Caco-2 (cell line): Measurements from ENCODE around the gene UBE2V1. TPM values are rescaled to one million over a fixed set of nuclear protein-coding genes. Genes with fewer than 3 reads are reported as not detected.

Experiments used
- BruUV-seq: library from RNA; stranded (reverse); fragments of 400-500 nt; replicated peaks from 2 replicates; lab custom pipeline; 2021; lab: Mats Ljungman, UMichigan
- CTCF ChIA-PET: fragments of 300-600 bp; sonication (Branson Sonifier 250); formaldehyde crosslinking; loops from one replicate; lab custom pipeline; 2022; ENCODE audit warnings: antibody characterized with exemption; lab: Charles Lee
- POLR2A ChIA-PET: fragments of 300-600 bp; sonication (Branson Sonifier 250); formaldehyde crosslinking; loops from one replicate; lab custom pipeline; 2022; ENCODE audit warnings: antibody characterized with exemption; lab: Charles Lee
- DNase-seq, 2 experiments: peaks; one replicate each; pipeline versions ENCODE4 v3.0.0 to v3.0.0-alpha.2; 2020 to 2022
- H3K27me3 ChIP-seq: replicated peaks from 2 replicates; pipeline ENCODE4 v1.6.0; 2011; ENCODE audit warnings: low read length; ENCODE audit not compliant: control insufficient read depth, insufficient read depth
- H3K36me3 ChIP-seq: 2 replicates; pipeline ENCODE4 v1.5.1; 2011; ENCODE audit warnings: low read length; ENCODE audit not compliant: control insufficient read depth, insufficient read depth
- H3K4me1 ChIP-seq: fragments of 250-450 bp; sonication (Bioruptor Pico); 2 replicates; pipeline ENCODE4 v1.5.1; 2020; ENCODE audit warnings: mild to moderate bottlenecking
- H3K4me3 ChIP-seq: 2 replicates; pipeline ENCODE4 v1.5.1; 2011; ENCODE audit warnings: low read depth, mild to moderate bottlenecking, control low read depth, low read length
- H3K9me3 ChIP-seq: fragments of 250-450 bp; sonication (Bioruptor Pico); 2 replicates; pipeline ENCODE4 v1.5.1; 2020; ENCODE audit warnings: mild to moderate bottlenecking, moderate library complexity
- H3K27ac Mint-ChIP-seq: one replicate; pipeline ENCODE4 v1.8.0; 2022; ENCODE audit warnings: mixed read lengths; ENCODE audit not compliant: unreplicated experiment
- H3K27me3 Mint-ChIP-seq: one replicate; pipeline ENCODE4 v1.8.0; 2022; ENCODE audit warnings: mixed read lengths; ENCODE audit not compliant: insufficient read depth, unreplicated experiment
- H3K36me3 Mint-ChIP-seq: one replicate; pipeline ENCODE4 v1.8.0; 2022; ENCODE audit warnings: mild to moderate bottlenecking, mixed read lengths; ENCODE audit not compliant: insufficient read depth, unreplicated experiment
- H3K4me1 Mint-ChIP-seq: one replicate; pipeline ENCODE4 v1.8.0; 2022; ENCODE audit warnings: low read depth, mixed read lengths; ENCODE audit not compliant: unreplicated experiment
- H3K4me3 Mint-ChIP-seq: one replicate; pipeline ENCODE4 v1.8.0; 2022; ENCODE audit warnings: mild to moderate bottlenecking, moderate library complexity, mixed read lengths; ENCODE audit not compliant: unreplicated experiment
- H3K9me3 Mint-ChIP-seq: one replicate; pipeline ENCODE4 v1.8.0; 2022; ENCODE audit warnings: mixed read lengths; ENCODE audit not compliant: unreplicated experiment
- CTCF ChIP-seq, 2 experiments: fragments of 200-600 bp in 1 of 2; IDR thresholded peaks; 1 replicate in 1 of 2; 2 replicates in 1 of 2; pipeline versions ENCODE4 v1.5.1 to v1.8.0; 2011 to 2022; ENCODE audit warnings: antibody characterized with exemption in 1 of 2, control low read depth in 1 of 2, inconsistent platforms in 1 of 2, low read depth in 1 of 2, low read length in 1 of 2, mild to moderate bottlenecking in 1 of 2, moderate library complexity in 1 of 2; ENCODE audit not compliant: insufficient read depth in 1 of 2, severe bottlenecking in 1 of 2, unreplicated experiment in 1 of 2
- intact Hi-C: fragments of 100-400 bp; cut with micrococcal nuclease; formaldehyde crosslinking; loops from one replicate; pipeline ENCODE4 v1.10.0; 2022; ENCODE audit not compliant: unreplicated experiment
- total RNA-seq: library from RNA; stranded (reverse); gene quantifications from 2 replicates; pipeline ENCODE4 v1.2.3, GENCODE V29; 2022

Gene UBE2V1
- total RNA-seq, 1 experiment from 2014 or later = 485 TPM

- Histone ChIP-seq H3K4me1 (peaks cover 6% of the 10 kb centered on the region; the same call in 1 of the 2 replicates), H3K4me3 (no peak overlapping the region), H3K36me3 (no peaks in the 10 kb centered on the region), H3K27me3 (no peaks in the 10 kb centered on the region), H3K9me3 (no peaks in the 10 kb centered on the region)
- intact Hi-C loops = no loop called here
- Mint-ChIP-seq H3K4me1 (peaks cover 7% of the 10 kb centered on the region), H3K27ac (no peak overlapping the region), H3K36me3 (no peaks in the 10 kb centered on the region), H3K9me3 (no peaks in the 10 kb centered on the region), H3K4me3 (no peak overlapping the region), H3K27me3 (no peaks in the 10 kb centered on the region)
- BruUV-seq = no TSS peak
- POLR2A ChIA-PET = no interaction called here
- CTCF ChIA-PET = no interaction called here
- no peak for DNase-seq
- no peak for TF ChIP-seq CTCF (IDR thresholded peaks at IDR 0.05; ENCODE audit: insufficient read depth in 1 of 2, low read depth in 1 of 2, low read length in 1 of 2, severe bottlenecking in 1 of 2, unreplicated experiment in 1 of 2)
These were observed 62.2 kb downstream of the UBE2V1 start for GRCh38 chr20:50050660-50051308.

GRCh38 chr20:50050214-50050613 lies 62.7 kb downstream of the UBE2V1 start:
- intact Hi-C loops = no loop called here
- no peak overlapping the region for H3K27ac Mint-ChIP-seq
- CTCF ChIA-PET = no interaction called here
- POLR2A ChIA-PET = no interaction called here
- Histone ChIP-seq H3K4me3 (no peak overlapping the region), H3K36me3 (no peaks in the 10 kb centered on the region), H3K27me3 (no peaks in the 10 kb centered on the region), H3K9me3 (peaks cover 5% of the 10 kb centered on the region; the same call in 1 of the 2 replicates), H3K4me1 (peaks cover 5% of the 10 kb centered on the region; the same call in 1 of the 2 replicates)
- H3K27me3 Mint-ChIP-seq = no peaks in the 10 kb centered on the region
- no peak overlapping the region for H3K4me3 Mint-ChIP-seq
- no TSS peak for BruUV-seq
- DNase-seq = no peak
- H3K36me3 Mint-ChIP-seq = no peaks in the 10 kb centered on the region
- no peak for TF ChIP-seq CTCF (IDR thresholded peaks at IDR 0.05; ENCODE audit: insufficient read depth in 1 of 2, low read depth in 1 of 2, low read length in 1 of 2, severe bottlenecking in 1 of 2, unreplicated experiment in 1 of 2)
- no peaks in the 10 kb centered on the region for H3K9me3 Mint-ChIP-seq
- peaks cover 3% of the 10 kb centered on the region for H3K4me1 Mint-ChIP-seq

- ChIA-PET POLR2A (no interaction called here), CTCF (interaction anchor here (2.0 kb wide), 1 partner anchor 22 kb away, joined by 4 read pairs; no protein-coding TSS in a partner anchor)
- H3K27me3 Mint-ChIP-seq = no peaks in the 10 kb centered on the region
- H3K27me3 ChIP-seq = no peaks in the 10 kb centered on the region
- H3K27ac Mint-ChIP-seq = no peak overlapping the region
- no TSS peak for BruUV-seq
- H3K9me3 ChIP-seq = peaks cover 5% of the 10 kb centered on the region; the same call in 1 of the 2 replicates
- TF ChIP-seq CTCF (IDR thresholded peaks at IDR 0.05; ENCODE audit: insufficient read depth in 1 of 2, low read depth in 1 of 2, low read length in 1 of 2, severe bottlenecking in 1 of 2, unreplicated experiment in 1 of 2) = no peak
- no peaks in the 10 kb centered on the region for H3K9me3 Mint-ChIP-seq
- DNase-seq = no peak
- no peak overlapping the region for H3K4me3 ChIP-seq
- H3K36me3 ChIP-seq = no peaks in the 10 kb centered on the region
- H3K4me1 ChIP-seq = no peaks in the 10 kb centered on the region
- intact Hi-C loops = no loop called here
- H3K36me3 Mint-ChIP-seq = no peaks in the 10 kb centered on the region
- no peaks in the 10 kb centered on the region for H3K4me1 Mint-ChIP-seq
- H3K4me3 Mint-ChIP-seq = no peak overlapping the region
These were observed 63.4 kb downstream of the UBE2V1 start for GRCh38 chr20:50049442-50050026.
